ENCODE results near the gene BTG4. TPM values are rescaled to one million over a fixed set of nuclear protein-coding genes. Genes with fewer than 3 reads are reported as not detected.

Gene BTG4
- total RNA-seq, 1 donor from 2014 or later = not detected

DNA sequence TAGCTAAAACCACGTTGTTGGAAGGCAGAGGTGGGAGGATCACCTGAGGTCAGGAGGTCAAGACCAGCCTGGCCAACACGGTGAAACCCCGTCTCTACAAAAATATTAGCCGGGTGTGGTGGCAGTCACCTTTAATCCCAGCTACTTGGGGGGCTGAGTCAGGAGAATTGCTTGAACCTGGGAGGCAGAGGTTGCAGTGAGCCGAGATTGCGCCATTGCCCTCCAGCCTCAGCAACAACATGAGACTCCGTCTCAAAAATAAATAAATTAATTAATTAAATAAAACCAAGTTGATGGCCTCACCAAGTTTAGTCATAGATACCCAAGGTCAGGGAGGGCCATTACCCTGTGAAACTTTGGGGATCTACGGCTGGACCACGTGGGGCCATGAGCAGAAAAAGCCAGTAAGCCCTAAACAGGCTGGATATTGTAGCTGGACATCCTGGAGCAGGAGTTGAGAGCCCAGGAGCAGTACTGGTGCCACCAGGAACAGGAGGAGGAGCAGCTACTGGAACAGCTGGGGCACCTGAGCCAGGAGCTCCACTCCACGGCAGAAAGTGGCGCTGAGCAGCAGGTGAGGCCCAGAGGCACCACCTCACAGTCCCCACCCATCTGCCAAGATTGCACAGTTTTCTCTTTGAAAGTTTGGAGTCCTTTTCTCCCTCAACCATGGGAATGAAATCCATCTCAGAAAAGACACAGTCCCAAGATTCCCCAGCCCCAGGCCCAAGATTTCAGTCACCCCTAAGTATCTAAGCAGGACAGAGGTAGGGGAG lies 50.5 kb downstream of the BTG4 start:
- ATAC-seq (ENCODE audit: poor library complexity) (no peak), DNase-seq (no peak)
- intact Hi-C loops (cut with DNase I) = no loop called here

DNA sequence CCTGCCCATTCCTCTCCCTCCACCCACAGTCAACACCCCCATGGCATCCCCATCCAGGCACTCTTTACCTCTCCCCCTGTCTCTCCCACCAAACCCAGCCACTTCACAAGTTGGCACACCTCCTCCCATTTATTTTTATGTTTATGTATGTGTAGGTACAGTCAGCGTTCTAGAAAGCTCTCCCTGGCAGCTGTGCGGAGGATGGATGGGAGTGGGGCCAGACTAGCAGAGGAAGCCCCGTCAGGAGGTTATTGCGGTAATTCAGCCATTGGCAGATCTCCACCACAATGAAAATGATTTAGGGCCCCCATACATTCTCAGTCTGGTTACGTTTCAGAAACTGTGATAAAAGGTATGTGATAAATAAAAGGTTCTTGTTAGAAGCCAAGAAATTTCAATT lies 51.3 kb downstream of the BTG4 start:
- DNase-seq = no peak
- ATAC-seq (ENCODE audit: poor library complexity) = no peak
- intact Hi-C loops (cut with DNase I) = no loop called here

DNA sequence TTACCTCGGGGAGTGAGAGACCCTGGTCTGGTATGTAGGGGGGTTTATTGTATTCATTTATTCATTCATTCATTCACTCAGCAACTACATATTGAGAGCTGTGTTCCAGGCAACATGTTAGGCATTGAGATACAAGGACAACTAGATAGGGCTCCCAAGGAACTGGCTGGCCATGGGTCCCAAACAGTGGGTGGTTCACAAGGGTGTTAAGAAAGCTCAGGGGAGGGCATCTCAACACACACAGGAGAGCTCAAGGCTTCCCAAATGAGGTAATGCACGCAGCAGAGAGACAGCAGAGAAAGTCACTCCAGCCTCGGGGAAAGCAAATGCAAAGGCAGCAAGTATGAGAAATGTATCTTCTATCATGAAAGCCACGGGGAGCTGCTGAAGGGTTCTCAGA lies 51.8 kb downstream of the BTG4 start:
- intact Hi-C loops (cut with DNase I) = no loop called here
- ATAC-seq (ENCODE audit: poor library complexity) (no peak), DNase-seq (no peak)

DNA sequence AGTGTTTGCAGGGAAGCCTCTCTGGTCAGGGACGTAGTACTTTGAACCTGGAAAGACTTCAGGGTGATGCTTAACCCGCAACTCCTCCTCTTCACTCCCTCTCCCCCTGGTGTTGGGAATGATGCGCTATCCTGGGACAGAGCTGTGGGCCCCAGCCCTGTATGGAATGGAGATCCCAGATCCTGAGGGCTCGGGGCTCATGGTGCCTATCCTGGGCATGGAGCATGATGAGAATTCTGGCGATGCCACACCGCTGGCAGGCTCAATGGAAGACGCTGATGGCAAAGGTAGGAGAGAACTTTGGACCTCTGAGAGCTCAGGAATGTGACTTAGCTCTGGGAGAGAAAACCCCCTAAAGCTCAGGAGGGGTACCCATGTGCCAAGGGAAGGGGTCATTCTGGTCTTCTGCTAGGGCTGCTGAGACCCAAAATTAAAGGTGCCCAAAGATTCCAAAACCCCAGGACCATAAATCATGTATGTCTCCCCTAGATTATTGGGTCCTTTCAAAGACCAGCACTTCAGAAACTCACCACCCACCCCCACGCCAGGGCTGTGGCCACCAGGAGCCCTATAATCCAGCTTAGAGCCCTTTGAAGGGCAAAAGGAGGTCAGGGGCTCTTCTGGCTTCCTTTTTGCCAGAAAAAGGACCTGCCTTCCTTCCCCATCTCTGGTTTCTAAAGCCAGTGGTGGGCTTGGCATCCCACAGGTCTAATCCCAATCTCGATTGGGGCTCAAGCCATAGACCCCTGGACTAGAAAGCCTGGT lies 52.5 kb downstream of the BTG4 start:
- intact Hi-C loops (cut with DNase I) = no loop called here
- no peak for ATAC-seq (ENCODE audit: poor library complexity)
- no peak for DNase-seq

DNA sequence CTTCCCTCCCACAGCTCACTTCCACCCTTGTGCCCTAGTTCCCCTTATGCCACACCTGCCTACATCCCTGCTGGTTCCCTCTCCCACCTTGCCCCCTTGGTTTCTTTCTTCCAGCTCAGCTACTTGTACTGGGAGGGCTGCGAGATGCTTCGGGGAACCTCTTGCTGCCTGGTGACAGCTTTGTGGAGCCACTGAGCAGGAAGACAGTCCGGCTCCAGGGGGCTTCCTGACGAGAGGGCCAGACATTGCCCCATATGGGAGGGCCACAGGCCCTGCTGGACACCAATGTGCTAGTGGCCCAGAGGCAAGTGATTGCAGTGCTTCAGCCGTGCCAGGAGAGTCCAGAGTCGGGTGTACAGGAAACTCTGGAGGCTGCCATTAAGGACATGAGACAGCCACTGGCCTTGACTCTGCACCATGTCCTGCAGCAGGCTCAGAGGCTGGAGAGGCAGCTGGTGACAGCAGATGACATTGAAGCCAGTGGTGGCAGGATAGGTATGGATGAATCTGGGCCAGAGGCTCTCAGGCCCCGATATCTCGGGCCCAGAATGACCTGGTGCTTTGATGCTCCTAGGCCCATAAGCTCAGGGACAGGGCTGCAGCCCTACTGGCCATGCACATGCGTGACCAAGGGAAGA lies 54.3 kb downstream of the BTG4 start:
- DNase-seq = no peak
- ATAC-seq (ENCODE audit: poor library complexity) = no peak
- intact Hi-C loops (cut with DNase I) = no loop called here

GRCh38 chr11:111456859-111457730 lies 55.1 kb downstream of the BTG4 start:
- intact Hi-C loops (cut with DNase I) = no loop called here
- ATAC-seq (ENCODE audit: poor library complexity) (no peak), DNase-seq (no peak)

GRCh38 chr11:111456086-111456858 lies 55.9 kb downstream of the BTG4 start:
- DNase-seq = no peak
- ATAC-seq (ENCODE audit: poor library complexity) = no peak
- intact Hi-C loops (cut with DNase I) = no loop called here

GRCh38 chr11:111455291-111456085 lies 56.7 kb downstream of the BTG4 start:
- ATAC-seq (ENCODE audit: poor library complexity) (no peak), DNase-seq (no peak)
- intact Hi-C loops (cut with DNase I) = no loop called here

GRCh38 chr11:111454561-111455192 lies 57.5 kb downstream of the BTG4 start:
- ATAC-seq (ENCODE audit: poor library complexity) (peak; percentile 46), DNase-seq (no peak)
- intact Hi-C loops (cut with DNase I) = no loop called here

DNA sequence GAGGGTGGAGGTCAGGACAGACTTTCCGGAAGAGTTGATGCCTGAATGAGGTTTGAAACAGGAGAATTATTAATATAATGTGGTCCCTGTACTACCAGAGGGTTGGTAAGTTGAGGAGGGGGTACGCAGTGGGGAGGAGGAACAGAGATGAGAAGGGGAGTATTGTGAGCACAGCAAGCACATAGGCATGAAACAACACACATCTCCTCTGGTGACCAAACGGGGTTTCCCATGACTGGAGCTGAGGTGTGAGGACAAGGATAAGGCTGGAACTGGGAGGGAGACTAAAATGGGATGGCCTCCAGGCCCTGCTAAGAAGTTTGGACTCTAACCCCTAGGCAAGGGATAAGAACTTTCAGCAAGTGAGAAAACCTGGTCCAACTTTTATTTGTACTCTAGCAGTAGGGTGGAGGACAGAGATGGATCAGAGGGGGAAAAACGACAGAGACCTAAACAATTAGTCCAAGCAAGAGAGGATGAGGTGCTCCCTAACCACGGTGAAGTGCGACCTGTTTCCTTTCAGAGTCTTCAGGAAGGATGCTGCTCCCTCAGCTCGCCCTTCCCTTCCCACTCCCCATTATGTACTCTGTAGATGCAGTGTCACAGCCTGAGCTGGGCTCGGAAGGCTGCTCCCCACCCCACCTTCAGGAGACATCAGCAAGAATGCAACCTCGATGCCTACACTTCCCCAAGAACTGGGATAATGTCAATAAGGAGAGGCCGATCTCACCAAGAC lies 59.2 kb downstream of the BTG4 start:
- ATAC-seq (ENCODE audit: poor library complexity) = no peak
- DNase-seq = no peak
- intact Hi-C loops (cut with DNase I) = no loop called here

- no peak for ATAC-seq (ENCODE audit: poor library complexity)
- DNase-seq = no peak
- intact Hi-C loops (cut with DNase I) = no loop called here
These were observed 60.0 kb downstream of the BTG4 start for GRCh38 chr11:111452146-111452545.

GRCh38 chr11:111450480-111451320 lies 61.5 kb downstream of the BTG4 start:
- intact Hi-C loops (cut with DNase I) = no loop called here
- ATAC-seq (ENCODE audit: poor library complexity) (no peak), DNase-seq (no peak)

- ATAC-seq (ENCODE audit: poor library complexity) = no peak
- intact Hi-C loops (cut with DNase I) = no loop called here
- no peak for DNase-seq
These were observed 62.3 kb downstream of the BTG4 start for GRCh38 chr11:111449696-111450479.

GRCh38 chr11:111448831-111449557 lies 63.2 kb downstream of the BTG4 start:
- intact Hi-C loops (cut with DNase I) = no loop called here
- ATAC-seq (ENCODE audit: poor library complexity) = no peak

More at GRCh38 chr11:111448831-111449557, 63.2 kb downstream of the BTG4 start:
- no peak for DNase-seq

Data from Right ventricle myocardium superior (tissue), 1 donor.